Activated naive CD4-positive, alpha-beta T cell treated with anti-CD3 and anti-CD28 coated beads for 36 hours (primary cell): Measurements from ENCODE around the gene WHAMM. TPM values are rescaled to one million over a fixed set of nuclear protein-coding genes. Genes with fewer than 3 reads are reported as not detected.

Experiments used
- CTCF ChIA-PET: fragments of 350-600 bp; sonication (Branson Sonifier 250); formaldehyde crosslinking; loops from one replicate; lab custom pipeline; 2021; ENCODE audit warnings: antibody characterized with exemption; lab: Charles Lee
- DNase-seq: peaks from one replicate; pipeline ENCODE4 v3.0.0-alpha.2; 2020
- H3K27ac Mint-ChIP-seq: one replicate; pipeline ENCODE4 v1.8.0; 2021; ENCODE audit warnings: mild to moderate bottlenecking, mixed read lengths
- H3K27me3 Mint-ChIP-seq: one replicate; pipeline ENCODE4 v1.8.0; 2021; ENCODE audit warnings: low read depth, mixed read lengths
- H3K36me3 Mint-ChIP-seq: one replicate; pipeline ENCODE4 v1.8.0; 2021; ENCODE audit warnings: low read depth, mixed read lengths
- H3K4me1 Mint-ChIP-seq: one replicate; pipeline ENCODE4 v1.8.0; 2021; ENCODE audit warnings: low read depth, mixed read lengths
- H3K4me3 Mint-ChIP-seq: one replicate; pipeline ENCODE4 v1.8.0; 2021; ENCODE audit warnings: mild to moderate bottlenecking, moderate library complexity, mixed read lengths
- H3K9me3 Mint-ChIP-seq: one replicate; pipeline ENCODE4 v1.8.0; 2021; ENCODE audit warnings: mixed read lengths
- intact Hi-C: fragments of 100-400 bp; cut with micrococcal nuclease; formaldehyde crosslinking; loops from one replicate; pipeline ENCODE4 v1.15.1; 2023
- total RNA-seq, 2 experiments: library from RNA; stranded (reverse); gene quantifications; one replicate each; pipeline ENCODE4 v1.2.3, GENCODE V29; 2021

WHAMM gene
- total RNA-seq, 2 experiments from 2014 or later = 3.7 to 5.7 TPM

GRCh38 chr15:82831894-82832600 lies 22.6 kb downstream of the WHAMM start:
- intact Hi-C loops = loop anchor here (1.0 kb wide), 3 partner anchors 21 to 154 kb away; partner anchors contain the start of gene RAMAC
- Mint-ChIP-seq H3K4me3 (no peak overlapping the region), H3K27ac (no peak overlapping the region), H3K36me3 (peaks cover 63% of the 10 kb centered on the region), H3K9me3 (no peaks in the 10 kb centered on the region), H3K4me1 (peaks cover 27% of the 10 kb centered on the region), H3K27me3 (no peaks in the 10 kb centered on the region)
- CTCF ChIA-PET = interaction anchor here (1.0 kb wide), 1 partner anchor 18 kb away, joined by 4 read pairs; no protein-coding TSS in a partner anchor
- DNase-seq = no peak

GRCh38 chr15:82832601-82833361 lies 23.4 kb downstream of the WHAMM start:
- Mint-ChIP-seq H3K4me3 (no peak overlapping the region), H3K4me1 (peaks cover 27% of the 10 kb centered on the region), H3K27me3 (no peaks in the 10 kb centered on the region), H3K27ac (peak overlapping the region; percentile 46), H3K9me3 (no peaks in the 10 kb centered on the region), H3K36me3 (peaks cover 68% of the 10 kb centered on the region)
- CTCF ChIA-PET = interaction anchor here (0.7 to 1.0 kb wide), 3 partner anchors 17 to 167 kb away, joined by 3 to 4 read pairs (median 3); no protein-coding TSS in a partner anchor
- peak; percentile 74 for DNase-seq
- intact Hi-C loops = loop anchor here (1.0 kb wide), 3 partner anchors 21 to 154 kb away; partner anchors contain the start of gene RAMAC

DNA sequence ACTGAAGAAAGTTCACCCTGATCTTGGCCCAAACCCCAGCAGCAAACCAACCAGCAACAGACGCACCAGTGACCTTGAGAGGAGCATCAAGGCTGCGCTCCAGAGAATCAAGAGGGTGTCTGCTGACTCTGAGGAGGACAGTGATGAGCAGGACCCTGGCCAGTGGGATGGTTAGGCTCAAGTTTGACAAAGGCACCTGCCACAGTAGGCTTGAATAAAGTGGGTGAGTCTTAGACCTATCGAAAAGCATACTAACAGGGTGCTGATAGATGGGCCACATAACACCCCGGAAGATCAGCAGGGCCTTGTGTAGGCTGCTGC lies 23.9 kb downstream of the WHAMM start:
- no peak for DNase-seq
- H3K4me1 Mint-ChIP-seq = peaks cover 21% of the 10 kb centered on the region
- CTCF ChIA-PET = interaction anchor here (0.7 to 1.0 kb wide), 3 partner anchors 16 to 167 kb away, joined by 3 to 4 read pairs (median 3); no protein-coding TSS in a partner anchor
- H3K9me3 Mint-ChIP-seq = no peaks in the 10 kb centered on the region
- intact Hi-C loops = no loop called here
- no peak overlapping the region for H3K27ac Mint-ChIP-seq
- H3K4me3 Mint-ChIP-seq = no peak overlapping the region
- H3K36me3 Mint-ChIP-seq = peaks cover 67% of the 10 kb centered on the region
- H3K27me3 Mint-ChIP-seq = no peaks in the 10 kb centered on the region

DNA sequence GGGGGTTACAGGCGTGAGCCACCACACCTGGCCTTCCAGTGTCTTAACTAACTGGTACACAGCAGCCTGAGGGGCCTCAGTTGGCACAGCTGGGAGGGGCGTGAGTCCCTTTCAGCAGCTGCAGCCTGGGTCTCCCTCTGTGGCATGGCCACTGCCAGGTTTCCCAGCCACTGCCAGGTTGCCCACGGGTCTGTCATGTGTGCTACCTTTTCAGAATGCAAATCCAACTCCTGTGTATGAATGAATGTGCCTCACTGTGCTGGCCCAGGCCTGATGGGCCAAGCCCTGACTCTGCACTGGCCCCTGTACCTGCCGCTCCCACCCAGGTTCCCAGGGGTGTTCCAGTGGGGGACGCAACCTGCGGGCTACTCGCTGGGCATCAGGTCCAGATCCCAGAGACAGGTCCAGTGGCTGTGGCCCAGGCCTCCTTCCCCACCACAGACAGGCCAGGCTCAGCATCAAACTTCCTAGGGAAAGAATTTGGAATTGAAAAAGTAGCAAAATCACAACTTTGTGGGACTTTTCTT lies 26.0 kb downstream of the WHAMM start:
- peaks cover 56% of the 10 kb centered on the region for H3K36me3 Mint-ChIP-seq
- peaks cover 20% of the 10 kb centered on the region for H3K4me1 Mint-ChIP-seq
- CTCF ChIA-PET = no interaction called here
- no peak overlapping the region for H3K4me3 Mint-ChIP-seq
- H3K27ac Mint-ChIP-seq = no peak overlapping the region
- no peaks in the 10 kb centered on the region for H3K9me3 Mint-ChIP-seq
- no peak for DNase-seq
- H3K27me3 Mint-ChIP-seq = no peaks in the 10 kb centered on the region
- intact Hi-C loops = no loop called here

DNA sequence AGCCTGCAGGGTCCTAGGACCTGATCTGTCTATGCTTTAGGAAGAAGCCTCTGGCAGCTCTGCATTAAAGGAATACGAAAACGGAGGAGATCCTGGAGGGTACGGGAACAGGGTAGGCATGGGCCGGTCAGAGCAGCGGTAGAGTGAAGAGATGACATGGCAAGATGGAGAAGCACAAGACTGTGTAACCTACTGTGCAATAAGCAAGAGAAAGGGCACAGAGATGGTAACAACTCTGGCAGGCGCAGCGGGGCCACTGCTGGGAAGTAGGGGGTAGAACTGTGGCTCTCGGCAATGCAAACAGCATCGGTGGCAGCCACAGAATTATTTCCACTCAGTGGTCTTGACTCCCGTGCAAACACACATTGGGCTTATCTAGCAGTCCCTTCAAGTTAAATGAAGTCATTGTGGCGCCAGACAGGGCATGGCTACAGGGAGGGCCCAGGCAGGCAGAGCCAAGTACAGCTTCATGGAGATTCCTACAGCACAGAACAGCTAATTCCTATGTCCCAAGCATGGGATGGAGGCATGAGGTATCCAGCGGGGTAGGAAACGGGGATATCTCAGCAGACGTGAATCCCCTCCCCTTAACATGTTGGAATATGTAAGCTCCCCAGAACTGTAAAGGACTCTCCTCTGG lies 28.8 kb downstream of the WHAMM start:
- Mint-ChIP-seq H3K36me3 (peaks cover 37% of the 10 kb centered on the region), H3K4me3 (no peak overlapping the region), H3K4me1 (peaks cover 1% of the 10 kb centered on the region), H3K27me3 (no peaks in the 10 kb centered on the region), H3K27ac (no peak overlapping the region), H3K9me3 (no peaks in the 10 kb centered on the region)
- CTCF ChIA-PET = no interaction called here
- DNase-seq = no peak
- intact Hi-C loops = no loop called here

GRCh38 chr15:82839136-82839535 lies 29.7 kb downstream of the WHAMM start:
- H3K4me3 Mint-ChIP-seq = no peak overlapping the region
- no peaks in the 10 kb centered on the region for H3K9me3 Mint-ChIP-seq
- H3K27ac Mint-ChIP-seq = no peak overlapping the region
- H3K36me3 Mint-ChIP-seq = peaks cover 31% of the 10 kb centered on the region
- DNase-seq = no peak
- intact Hi-C loops = no loop called here
- CTCF ChIA-PET = no interaction called here
- peaks cover 2% of the 10 kb centered on the region for H3K4me1 Mint-ChIP-seq
- no peaks in the 10 kb centered on the region for H3K27me3 Mint-ChIP-seq

- peaks cover 25% of the 10 kb centered on the region for H3K36me3 Mint-ChIP-seq
- no peaks in the 10 kb centered on the region for H3K27me3 Mint-ChIP-seq
- H3K27ac Mint-ChIP-seq = no peak overlapping the region
- peaks cover 8% of the 10 kb centered on the region for H3K4me1 Mint-ChIP-seq
- CTCF ChIA-PET = no interaction called here
- no peak for DNase-seq
- H3K4me3 Mint-ChIP-seq = no peak overlapping the region
- intact Hi-C loops = no loop called here
- no peaks in the 10 kb centered on the region for H3K9me3 Mint-ChIP-seq
Measured at GRCh38 chr15:82840166-82840565, 30.7 kb downstream of the WHAMM start.

DNA sequence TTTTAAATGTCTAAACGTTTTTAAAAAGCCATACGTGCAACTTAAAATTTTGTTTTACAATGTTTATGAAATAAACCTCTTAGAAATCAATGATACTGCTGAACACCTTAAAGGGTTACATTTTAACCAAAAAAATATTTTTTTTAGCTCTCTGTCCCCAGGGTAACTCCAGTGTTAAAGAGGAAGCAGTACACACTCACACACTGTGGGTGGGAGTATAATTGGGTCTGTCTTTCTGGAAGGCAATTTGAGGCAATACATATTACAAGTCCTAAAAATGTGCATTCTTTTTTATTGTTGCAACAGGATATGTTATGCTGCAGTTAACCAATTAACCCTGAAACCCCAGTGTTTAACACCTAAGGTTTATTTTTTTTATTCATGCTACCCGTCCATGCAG lies 34.1 kb downstream of the WHAMM start:
- H3K36me3 Mint-ChIP-seq = no peaks in the 10 kb centered on the region
- no peak overlapping the region for H3K27ac Mint-ChIP-seq
- intact Hi-C loops = no loop called here
- CTCF ChIA-PET = no interaction called here
- peaks cover 8% of the 10 kb centered on the region for H3K4me1 Mint-ChIP-seq
- no peaks in the 10 kb centered on the region for H3K9me3 Mint-ChIP-seq
- H3K27me3 Mint-ChIP-seq = no peaks in the 10 kb centered on the region
- no peak overlapping the region for H3K4me3 Mint-ChIP-seq
- no peak for DNase-seq

GRCh38 chr15:82845686-82846085 lies 36.3 kb downstream of the WHAMM start:
- no peak for DNase-seq
- intact Hi-C loops = loop anchor here (5.0 kb wide), 1 partner anchor 142 kb away; the partner anchor contains the start of gene RAMAC
- no peaks in the 10 kb centered on the region for H3K9me3 Mint-ChIP-seq
- H3K4me1 Mint-ChIP-seq = peaks cover 16% of the 10 kb centered on the region
- no peaks in the 10 kb centered on the region for H3K36me3 Mint-ChIP-seq
- CTCF ChIA-PET = no interaction called here
- no peak overlapping the region for H3K4me3 Mint-ChIP-seq
- H3K27ac Mint-ChIP-seq = no peak overlapping the region
- no peaks in the 10 kb centered on the region for H3K27me3 Mint-ChIP-seq

DNA sequence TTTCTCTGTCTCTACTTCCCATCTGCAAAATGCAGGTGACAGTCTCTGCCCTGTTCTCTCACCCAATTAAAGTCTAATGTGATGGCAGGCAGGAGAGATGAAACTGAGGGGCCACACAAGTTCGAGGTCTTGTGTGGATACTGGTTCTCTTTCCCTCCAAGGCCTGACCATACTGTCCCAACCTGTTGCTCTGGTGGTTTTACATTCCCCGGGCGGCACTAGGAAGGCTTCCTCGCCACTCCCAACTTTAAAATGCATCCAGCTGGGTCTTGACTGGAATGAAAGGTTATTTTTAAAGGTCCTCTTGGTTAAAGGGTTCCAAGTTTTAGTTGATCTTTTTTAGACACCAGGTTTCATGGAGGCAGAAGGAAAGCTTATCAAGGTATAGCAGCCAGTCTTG lies 37.2 kb downstream of the WHAMM start:
- Mint-ChIP-seq H3K4me3 (no peak overlapping the region), H3K9me3 (no peaks in the 10 kb centered on the region), H3K27ac (no peak overlapping the region), H3K27me3 (no peaks in the 10 kb centered on the region), H3K36me3 (no peaks in the 10 kb centered on the region), H3K4me1 (peaks cover 16% of the 10 kb centered on the region)
- CTCF ChIA-PET = interaction anchor here (0.6 to 1.0 kb wide), 2 partner anchors 70 to 153 kb away, joined by 3 to 5 read pairs; no protein-coding TSS in a partner anchor
- intact Hi-C loops = loop anchor here (5.0 kb wide), 1 partner anchor 141 kb away; the partner anchor contains the start of gene RAMAC
- no peak for DNase-seq

DNA sequence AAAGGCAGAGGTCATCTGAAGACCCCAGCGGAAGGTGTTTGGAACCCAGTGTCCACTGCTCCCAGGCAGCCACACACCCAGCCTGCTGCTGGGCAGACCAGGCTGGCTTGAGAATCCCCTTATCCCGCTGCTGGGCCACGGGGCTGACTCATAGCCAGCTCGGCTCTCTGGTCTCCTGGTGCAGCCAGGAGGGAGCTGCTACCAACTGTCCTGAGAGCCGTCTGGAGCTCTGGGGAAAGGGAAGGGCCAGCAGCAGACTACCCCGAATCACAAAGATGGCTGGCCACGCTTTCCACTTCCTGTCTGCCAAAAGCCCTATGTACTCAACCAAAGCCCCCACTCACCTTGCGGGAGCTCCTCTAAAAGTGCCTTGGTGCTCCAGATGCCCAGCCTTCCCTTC lies 38.3 kb downstream of the WHAMM start:
- no peak for DNase-seq
- CTCF ChIA-PET = interaction anchor here (1.0 to 3.0 kb wide), 2 partner anchors 152 to 154 kb away, joined by 3 to 23 read pairs; no protein-coding TSS in a partner anchor
- intact Hi-C loops = loop anchor here (2.0 to 5.0 kb wide), 2 partner anchors 140 to 153 kb away; partner anchors contain the start of gene RAMAC
- H3K9me3 Mint-ChIP-seq = no peaks in the 10 kb centered on the region
- no peak overlapping the region for H3K27ac Mint-ChIP-seq
- no peaks in the 10 kb centered on the region for H3K27me3 Mint-ChIP-seq
- no peak overlapping the region for H3K4me3 Mint-ChIP-seq
- H3K36me3 Mint-ChIP-seq = no peaks in the 10 kb centered on the region
- peaks cover 17% of the 10 kb centered on the region for H3K4me1 Mint-ChIP-seq
